Spleen (tissue), 11 donors: ENCODE results near the gene RABL6. TPM values are rescaled to one million over a fixed set of nuclear protein-coding genes. Genes with fewer than 3 reads are reported as not detected.
"Not testable (repeated sequence)": the region's sequence is repeated elsewhere in the genome, so short reads cannot be mapped to it uniquely, and the experiment has no call there.

ENCODE experiments used
- DNase-seq: peaks from one replicate; pipeline ENCODE4 v3.0.0-alpha.2; 2020
- H3K27ac ChIP-seq, 8 donors: fragments of 200-600 bp; sonication (generic) in 7 of 8; 1 replicate in 4 of 8; 2 replicates in 4 of 8; pipeline versions ENCODE4 v1.5.0 to v1.8.0; 2016 to 2021; ENCODE audit warnings: inconsistent platforms in 4 of 8, mild to moderate bottlenecking in 4 of 8, moderate library complexity in 1 of 8
- H3K27me3 ChIP-seq, 7 donors: fragments of 200-600 bp; sonication (generic) in 6 of 7; replicated peaks in 1 of 7; 1 replicate in 4 of 7; 2 replicates in 3 of 7; pipeline versions ENCODE4 v1.5.0 to v1.8.0; 2016 to 2021; ENCODE audit warnings: inconsistent platforms in 3 of 7, mild to moderate bottlenecking in 1 of 7
- H3K36me3 ChIP-seq, 6 donors: fragments of 200-600 bp; sonication (generic) in 5 of 6; 1 replicate in 4 of 6; 2 replicates in 2 of 6; pipeline versions ENCODE4 v1.5.0 to v1.8.0; 2016 to 2021; ENCODE audit warnings: inconsistent platforms in 2 of 6
- H3K4me1 ChIP-seq, 6 donors: fragments of 200-600 bp; sonication (generic) in 5 of 6; 1 replicate in 3 of 6; 2 replicates in 3 of 6; pipeline versions ENCODE4 v1.5.0 to v1.8.0; 2016 to 2021; ENCODE audit warnings: inconsistent platforms in 3 of 6
- H3K4me3 ChIP-seq, 8 donors: fragments of 200-600 bp; sonication (generic) in 7 of 8; 1 replicate in 4 of 8; 2 replicates in 4 of 8; pipeline versions ENCODE4 v1.5.0 to v1.8.0; 2016 to 2021; ENCODE audit warnings: inconsistent platforms in 4 of 8, mild to moderate bottlenecking in 4 of 8, moderate library complexity in 2 of 8
- H3K9me3 ChIP-seq, 8 donors: fragments of 200-600 bp; sonication (generic) in 7 of 8; 1 replicate in 4 of 8; 2 replicates in 4 of 8; pipeline versions ENCODE4 v1.5.0 to v1.8.0; 2016 to 2021; ENCODE audit warnings: inconsistent platforms in 4 of 8
- POLR2A ChIP-seq, 3 donors: fragments of 450-650 bp; IDR thresholded peaks; one replicate each; pipeline ENCODE4 v1.5.1; 2017; ENCODE audit warnings: antibody characterized with exemption in 3 of 3, mild to moderate bottlenecking in 1 of 3
- POLR2AphosphoS5 ChIP-seq, 3 donors: sonication (generic); formaldehyde crosslinking; IDR thresholded peaks; one replicate each; pipeline ENCODE4 v1.5.1; 2017; ENCODE audit warnings: antibody characterized with exemption in 3 of 3
- WGBS, 5 donors: extraction: QIAGEN DNeasy Blood & Tissue Kit in 3 of 5; methylation state at CpG; one replicate each; pipeline versions ENCODE4 v1.1.5 to v1.1.7; 2013 to 2018; 5-methylcytosine and 5-hydroxymethylcytosine counted together
- intact Hi-C: fragments of 100-400 bp; cut with DNase I; formaldehyde crosslinking; loops from one replicate; pipeline ENCODE4 v1.15.0; 2023; ENCODE audit warnings: low total_unique reads
- polyA plus RNA-seq, 3 donors: library from polyadenylated mRNA; stranded (reverse); fragments of 200-250 nt; gene quantifications; one replicate each; pipeline ENCODE4 v1.2.1, GENCODE V29; 2013
- total RNA-seq, 7 donors: library from RNA; depleted of rRNA in 3 of 7; stranded (reverse); fragments of >200 nt in 3 of 7; fragmentation: NEBNext Ultra II Directional in 4 of 7; extraction: Animal tissue kit (Norgen Biotek cat#: 25700) in 4 of 7; gene quantifications; one replicate each; pipeline versions ENCODE4 v1.1.0 to v1.2.1, GENCODE V29; 2016 to 2021
- TF ChIP-seq, protein P1 (sequence below), 11 experiments: fragments of 200-600 bp in 7 of 11; fragments of 450-650 bp in 4 of 11; sonication (generic) in 4 of 11; IDR thresholded peaks in 8 of 11; conservative IDR thresholded peaks in 3 of 11; 1 replicate in 7 of 11; 2 replicates in 4 of 11; pipeline versions ENCODE4 v1.4.0 to v1.8.0; 2016 to 2021; ENCODE audit warnings: antibody characterized with exemption in 11 of 11, inconsistent platforms in 4 of 11, mild to moderate bottlenecking in 1 of 11
- donor health status: healthy with polysubstance abuse.
- donor health status: DM: no; HTN: no; CAD: no; lungs with moderate emphysema.
- donor health status: DM: no; HTN: no; CAD: no.
- donor health status: Bipolar disorder and iron deficiency.
- donor health status: healthy.
- donor health status: DM: no; HTN: no; CAD: no.
- donor health status: DM: yes; HTN: yes; CAD: no.

The RABL6 gene
- total and polyA plus RNA-seq, 10 donors = 32.7 to 70.0 (median 55.7) TPM

DNA sequence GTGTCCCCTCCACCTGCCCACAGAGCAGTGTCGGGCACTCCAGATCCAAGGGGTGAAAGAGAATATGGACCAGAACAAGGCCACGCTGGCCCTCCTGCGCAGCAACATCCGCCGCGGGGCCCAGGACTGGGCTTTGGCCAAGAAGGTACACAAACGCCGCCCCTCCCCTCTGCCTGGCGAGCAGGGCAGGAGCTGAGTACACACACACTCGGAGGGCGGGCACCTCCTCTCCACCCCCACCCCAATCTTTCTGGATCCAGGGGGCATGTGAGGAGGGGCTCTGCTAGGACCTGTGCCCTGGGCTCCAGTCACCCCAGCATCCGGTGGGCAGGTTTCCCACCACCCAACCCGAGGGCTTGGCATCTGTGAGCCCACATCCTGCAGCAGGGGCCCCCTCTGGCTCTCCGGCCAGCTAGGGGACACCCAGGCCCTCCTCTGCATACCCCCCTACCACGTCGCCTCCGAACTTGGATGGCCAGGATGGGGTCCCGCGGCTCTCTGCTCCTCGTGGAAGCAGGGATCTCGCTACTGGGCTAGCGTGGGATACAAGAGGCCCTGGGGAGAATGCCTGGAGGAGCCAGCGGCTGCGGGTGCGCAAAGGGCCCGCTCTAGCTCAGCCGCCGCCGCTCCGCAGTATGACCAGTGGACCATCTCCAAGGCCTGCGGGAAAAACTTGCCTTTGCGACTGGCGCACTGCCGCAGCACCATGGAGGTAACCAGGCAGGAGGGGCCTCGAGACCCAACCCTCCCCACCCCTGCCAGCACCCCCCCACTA is 8.5 kb upstream of the RABL6 start:
- intact Hi-C loops = no loop called here
- Histone ChIP-seq H3K27me3 (peaks cover 0 to 69% (median 41%) of the 10 kb centered on the region in 7 donors), H3K9me3 (no peaks in the 10 kb centered on the region), H3K36me3 (peaks cover 0 to 12% (median 0%) of the 10 kb centered on the region in 6 donors), H3K4me1 (peaks cover 16 to 61% (median 31%) of the 10 kb centered on the region in 6 donors), H3K4me3 (peak overlapping the region; percentile 1 to 75 (median 50)), H3K27ac (peak overlapping the region in 1 of 8 donors; percentile 37)
- 25 to 80% (median 37%) methylated on average over 10 to 35 of the region's 35 CpGs for WGBS, 5 donors
- DNase-seq = peak; percentile 79
- TF ChIP-seq, protein P1, sequence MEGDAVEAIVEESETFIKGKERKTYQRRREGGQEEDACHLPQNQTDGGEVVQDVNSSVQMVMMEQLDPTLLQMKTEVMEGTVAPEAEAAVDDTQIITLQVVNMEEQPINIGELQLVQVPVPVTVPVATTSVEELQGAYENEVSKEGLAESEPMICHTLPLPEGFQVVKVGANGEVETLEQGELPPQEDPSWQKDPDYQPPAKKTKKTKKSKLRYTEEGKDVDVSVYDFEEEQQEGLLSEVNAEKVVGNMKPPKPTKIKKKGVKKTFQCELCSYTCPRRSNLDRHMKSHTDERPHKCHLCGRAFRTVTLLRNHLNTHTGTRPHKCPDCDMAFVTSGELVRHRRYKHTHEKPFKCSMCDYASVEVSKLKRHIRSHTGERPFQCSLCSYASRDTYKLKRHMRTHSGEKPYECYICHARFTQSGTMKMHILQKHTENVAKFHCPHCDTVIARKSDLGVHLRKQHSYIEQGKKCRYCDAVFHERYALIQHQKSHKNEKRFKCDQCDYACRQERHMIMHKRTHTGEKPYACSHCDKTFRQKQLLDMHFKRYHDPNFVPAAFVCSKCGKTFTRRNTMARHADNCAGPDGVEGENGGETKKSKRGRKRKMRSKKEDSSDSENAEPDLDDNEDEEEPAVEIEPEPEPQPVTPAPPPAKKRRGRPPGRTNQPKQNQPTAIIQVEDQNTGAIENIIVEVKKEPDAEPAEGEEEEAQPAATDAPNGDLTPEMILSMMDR (IDR thresholded peaks at IDR 0.05 in 8 of 11, conservative IDR thresholded peaks at IDR 0.05 in 3 of 11) = no peak
- TF ChIP-seq POLR2AphosphoS5 (IDR thresholded peaks at IDR 0.05) = peak in 2 of 3 donors; percentile 31 to 47

DNA sequence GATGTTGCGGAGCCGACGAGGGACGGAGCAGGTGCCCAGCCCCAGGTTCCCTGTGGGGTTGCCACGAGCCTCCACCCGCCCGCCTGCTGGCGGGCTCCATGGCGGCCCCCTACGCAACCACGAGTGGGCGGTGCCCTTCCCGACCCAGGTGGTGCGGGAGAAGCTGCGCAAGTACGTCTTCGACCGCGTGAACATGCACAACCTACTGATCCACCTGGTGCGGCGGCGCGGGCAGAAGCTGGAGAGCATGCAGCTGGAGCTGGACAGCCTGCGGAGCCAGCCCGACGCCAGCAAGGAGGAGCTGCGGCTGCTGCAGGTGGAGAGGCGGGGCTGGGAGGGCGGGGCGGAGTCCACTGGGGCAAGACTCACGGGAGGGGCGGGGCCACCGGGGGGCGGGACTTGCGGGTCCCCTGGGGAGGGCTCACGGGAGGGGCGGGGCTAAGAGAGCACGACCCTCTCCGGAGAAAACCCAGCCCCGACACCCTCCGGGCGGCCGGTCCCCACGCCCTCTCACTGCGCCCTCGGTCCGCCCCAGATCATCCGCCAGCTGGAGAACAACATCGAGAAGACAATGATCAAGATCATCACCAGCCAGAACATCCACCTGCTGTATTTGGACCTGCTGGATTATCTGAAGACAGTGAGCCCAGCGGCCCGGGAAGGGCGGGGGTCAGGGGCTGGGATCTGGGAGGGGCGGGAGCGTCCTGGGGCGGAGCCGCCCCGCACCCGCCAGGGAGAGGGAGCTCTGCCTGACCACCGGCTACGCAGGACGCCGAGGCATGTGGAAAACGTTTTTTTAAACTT is 7.7 kb upstream of the RABL6 start:
- no peaks in the 10 kb centered on the region for H3K9me3 ChIP-seq
- H3K27me3 ChIP-seq = peaks cover 0 to 69% (median 41%) of the 10 kb centered on the region in 7 donors
- H3K4me3 ChIP-seq = peak overlapping the region; percentile 1 to 75 (median 50)
- H3K4me1 ChIP-seq = peaks cover 16 to 53% (median 29%) of the 10 kb centered on the region in 6 donors
- TF ChIP-seq POLR2AphosphoS5 (IDR thresholded peaks at IDR 0.05) (peak; percentile 68 to 74 (median 69)), POLR2A (IDR thresholded peaks at IDR 0.05) (no peak)
- TF ChIP-seq, protein P1 (IDR thresholded peaks at IDR 0.05 in 8 of 11, conservative IDR thresholded peaks at IDR 0.05 in 3 of 11) = peak in 2 of 11 experiments; percentile 16 to 17
- 0 to 3% (median 1%) methylated on average over 24 to 63 of the region's 63 CpGs for WGBS, 5 donors
- peak; percentile 95 for DNase-seq
- intact Hi-C loops = no loop called here
- H3K36me3 ChIP-seq = peaks cover 0 to 14% (median 0%) of the 10 kb centered on the region in 6 donors
- H3K27ac ChIP-seq = peak overlapping the region in 2 of 8 donors; percentile 37 to 54

DNA sequence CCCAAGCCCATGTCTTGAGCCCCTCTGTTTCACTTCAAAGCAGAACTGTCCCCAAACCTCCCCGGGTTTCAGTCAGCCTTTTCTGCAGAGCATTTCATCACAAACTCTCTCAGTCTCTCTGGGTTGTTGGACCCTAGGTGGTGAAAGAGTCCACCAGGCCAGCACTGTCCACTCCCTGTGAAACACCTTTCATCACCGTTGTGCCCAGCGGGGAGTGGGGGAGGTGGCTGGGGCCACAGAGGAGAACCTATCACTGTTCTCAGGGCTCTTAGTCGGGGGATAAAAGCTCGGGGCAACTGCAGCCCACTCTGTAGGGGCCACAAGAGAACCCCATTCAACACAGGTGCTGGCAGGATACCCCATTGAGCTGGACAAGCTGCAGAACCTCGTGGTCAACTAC is 5.4 kb upstream of the RABL6 start:
- Histone ChIP-seq H3K9me3 (no peaks in the 10 kb centered on the region), H3K27me3 (peaks cover 0 to 54% (median 41%) of the 10 kb centered on the region in 7 donors), H3K36me3 (peaks cover 0 to 23% (median 0%) of the 10 kb centered on the region in 6 donors), H3K4me3 (no peak overlapping the region), H3K4me1 (peaks cover 26 to 57% (median 41%) of the 10 kb centered on the region in 6 donors), H3K27ac (no peak overlapping the region)
- no peak for DNase-seq
- 75 to 87% (median 80%) methylated on average over 5 to 6 of the region's 6 CpGs for WGBS, 5 donors
- intact Hi-C loops = no loop called here
- TF ChIP-seq, protein P1 (IDR thresholded peaks at IDR 0.05 in 8 of 11, conservative IDR thresholded peaks at IDR 0.05 in 3 of 11) = no peak
- TF ChIP-seq POLR2A (IDR thresholded peaks at IDR 0.05) (no peak), POLR2AphosphoS5 (IDR thresholded peaks at IDR 0.05) (no peak)

DNA sequence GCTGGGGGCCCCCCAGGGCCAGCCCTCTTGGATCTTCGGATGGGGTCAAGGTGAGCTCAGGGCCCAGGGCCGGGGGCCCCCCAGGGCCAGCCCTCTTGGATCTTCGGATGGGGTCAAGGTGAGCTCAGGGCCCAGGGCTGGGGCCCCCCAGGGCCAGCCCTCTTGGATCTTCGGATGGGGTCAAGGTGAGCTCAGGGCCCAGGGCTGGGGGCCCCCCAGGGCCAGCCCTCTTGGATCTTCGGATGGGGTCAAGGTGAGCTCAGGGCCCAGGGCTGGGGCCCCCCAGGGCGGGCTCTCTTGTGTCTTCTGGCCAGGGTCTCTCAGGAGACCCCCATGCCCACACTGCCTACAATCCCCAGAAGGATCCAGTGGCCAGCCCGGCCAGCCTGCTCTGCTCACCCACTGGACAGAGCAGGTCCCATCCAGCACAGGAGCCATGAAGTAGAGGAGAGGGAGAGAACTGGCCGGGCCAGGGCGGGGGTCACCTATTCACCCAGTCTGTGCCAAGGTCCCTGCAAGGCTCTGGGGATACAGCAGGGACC is 4.7 kb upstream of the RABL6 start:
- H3K27ac ChIP-seq, DNase-seq, H3K9me3 ChIP-seq, H3K4me3 ChIP-seq, intact Hi-C loops: not testable (repeated sequence)
- H3K36me3 ChIP-seq = peaks cover 0 to 23% (median 0%) of the 10 kb centered on the region in 6 donors
- 92 to 100% (median 94%) methylated on average over 1 to 8 of the region's 9 CpGs for WGBS, 5 donors
- peaks cover 26 to 58% (median 42%) of the 10 kb centered on the region in 6 donors for H3K4me1 ChIP-seq
- peaks cover 0 to 47% (median 41%) of the 10 kb centered on the region in 7 donors for H3K27me3 ChIP-seq
